Activated CD4-positive, alpha-beta T cell treated with anti-CD3 and anti-CD28 coated beads for 4 hours (primary cell): ENCODE results near the gene ZFAND3.
A peak's percentile ranks its signal among the peaks of the same experiment; 100 is the strongest.

Experiments
- DNase-seq, 2 donors: peaks; one replicate each; pipeline ENCODE4 v3.0.0-alpha.2; 2020

ZFAND3 gene

GRCh38 chr6:37798436-37799262 is 20.9 kb upstream of the ZFAND3 start:
- no peak for DNase-seq

DNA sequence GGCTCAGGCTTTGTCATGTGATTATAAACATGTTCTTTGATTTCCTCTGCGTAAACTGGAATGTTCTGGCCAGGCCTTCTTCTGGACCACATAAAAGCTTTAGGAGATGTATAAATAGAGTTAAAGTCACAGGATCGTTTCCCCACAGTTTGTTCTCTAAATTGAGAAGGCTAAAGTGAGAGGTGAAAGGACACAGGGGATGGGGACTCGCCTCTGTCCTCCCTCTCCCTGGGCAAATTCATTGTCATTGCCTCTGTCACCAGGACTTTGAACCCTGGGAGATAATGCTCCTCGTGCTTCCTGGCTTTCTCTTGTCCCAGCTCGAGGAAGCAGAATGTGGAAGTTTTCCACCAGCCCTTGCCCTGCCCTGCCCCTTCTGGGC is 20.3 kb upstream of the ZFAND3 start:
- DNase-seq = no peak

DNA sequence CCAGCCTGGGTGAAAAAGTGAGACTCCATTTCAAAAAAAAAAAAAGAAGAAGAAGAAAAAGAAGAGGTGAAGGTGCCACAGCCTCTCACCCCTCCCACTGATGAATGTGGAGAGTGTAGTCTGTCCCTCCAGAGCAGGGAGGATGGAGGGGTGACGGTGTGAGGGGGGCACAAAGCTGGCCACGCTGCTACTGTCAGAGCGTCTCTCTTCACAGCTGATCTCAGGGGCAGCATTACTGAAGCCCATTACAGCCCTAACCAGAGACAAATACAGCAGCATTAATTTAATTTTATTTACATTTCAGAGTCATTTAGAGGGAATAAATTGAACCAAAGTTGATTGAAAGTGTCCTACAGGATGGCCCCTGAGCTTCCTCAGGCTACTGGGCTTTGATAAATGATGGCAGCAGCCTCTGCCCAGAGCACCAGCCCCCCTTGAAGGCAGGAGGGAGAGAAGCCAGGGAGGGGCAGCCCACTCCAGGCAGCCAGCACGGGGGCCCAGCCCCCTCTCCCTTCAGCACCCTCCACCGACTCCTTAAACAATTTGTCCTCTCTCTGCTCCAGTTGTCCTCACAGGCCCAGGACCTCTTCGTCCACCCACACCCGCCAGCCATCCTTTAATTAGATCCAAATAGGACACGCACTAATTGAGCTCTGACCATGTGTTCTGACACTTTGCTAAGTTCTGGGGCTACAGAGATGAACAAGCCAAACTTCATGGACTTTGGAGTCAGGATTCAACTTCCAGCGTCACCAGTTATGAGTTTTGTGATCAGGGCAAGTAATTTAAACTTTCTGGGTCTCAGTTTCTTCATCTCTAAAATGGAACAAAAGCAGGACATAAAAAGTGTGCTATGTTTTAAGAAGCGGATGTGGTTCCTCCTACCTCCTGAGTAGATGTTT is 18.6 kb upstream of the ZFAND3 start:
- DNase-seq = no peak

DNA sequence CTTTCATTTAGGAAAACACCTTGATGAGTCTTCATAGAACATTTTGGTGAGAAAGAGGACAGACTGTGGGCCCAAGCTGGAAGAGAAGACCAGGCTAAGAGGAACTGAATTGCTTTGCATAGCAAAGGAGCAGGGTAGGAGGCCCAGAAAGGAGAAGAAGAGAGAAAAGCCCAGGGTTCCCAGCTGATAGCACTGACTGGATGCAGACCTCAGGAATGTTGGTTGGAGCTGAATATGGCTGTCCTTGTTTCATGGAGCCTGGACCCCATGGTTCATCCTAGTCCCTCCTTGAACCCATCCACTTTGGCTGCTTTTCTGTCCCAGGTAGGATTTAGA is 18.0 kb upstream of the ZFAND3 start:
- DNase-seq = no peak

DNA sequence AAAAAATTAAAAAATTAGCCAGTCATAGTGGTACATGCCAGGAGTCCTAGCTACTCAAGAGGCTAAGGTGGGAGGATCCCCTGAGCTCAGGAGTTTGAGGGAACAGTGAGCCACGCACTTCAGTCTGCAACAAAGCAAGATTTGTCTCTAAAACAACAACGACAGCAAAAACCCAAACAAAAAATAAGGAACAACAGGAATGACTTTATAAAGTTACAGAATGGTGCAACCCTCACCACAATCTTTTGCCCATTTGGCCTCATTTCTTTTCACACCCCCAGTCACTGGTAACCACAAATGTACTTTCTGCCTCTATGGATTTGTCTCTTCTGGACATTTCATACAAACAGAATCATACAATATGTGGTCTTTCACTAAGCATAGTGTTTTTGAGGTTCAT is 16.7 kb upstream of the ZFAND3 start:
- DNase-seq = no peak

DNA sequence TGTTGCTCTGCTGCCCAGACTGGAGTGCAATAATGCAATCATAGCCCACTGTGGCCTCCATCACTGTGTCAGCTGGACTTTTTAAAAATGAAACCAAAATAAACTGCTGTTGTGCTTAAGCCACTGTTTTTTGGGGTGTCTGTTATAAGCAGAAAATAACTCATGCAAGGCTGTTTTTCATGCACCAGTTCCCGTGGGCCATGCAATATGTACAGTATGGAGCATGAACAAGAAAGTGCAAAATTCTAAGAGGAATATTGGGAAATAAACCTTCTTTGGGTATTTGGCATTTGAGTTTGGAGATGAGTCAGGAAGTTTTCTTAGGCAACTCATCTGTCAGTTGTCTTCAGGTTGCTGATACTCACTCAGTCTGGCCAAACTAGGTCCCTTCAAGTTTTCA is 14.9 kb upstream of the ZFAND3 start:
- DNase-seq = no peak

DNA sequence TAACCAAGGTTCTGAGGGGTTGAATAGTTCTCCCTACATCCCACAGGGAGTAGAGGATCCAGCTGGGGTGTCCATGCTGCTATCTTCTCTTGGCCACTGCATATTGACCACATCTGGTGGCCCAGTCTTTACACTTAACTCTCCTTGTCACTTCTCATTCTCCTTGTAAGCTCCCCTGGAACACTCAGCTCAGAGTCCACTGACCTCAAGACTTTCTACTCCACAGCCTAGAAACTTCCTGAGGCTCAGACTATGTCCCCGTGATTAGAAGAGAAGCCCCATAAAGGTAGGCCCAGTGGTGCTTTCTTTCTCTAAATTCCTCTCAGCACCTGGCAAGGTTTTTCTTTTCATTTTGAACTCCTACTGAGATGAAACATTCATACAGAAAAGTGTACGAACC is 13.3 kb upstream of the ZFAND3 start:
- no peak for DNase-seq

DNA sequence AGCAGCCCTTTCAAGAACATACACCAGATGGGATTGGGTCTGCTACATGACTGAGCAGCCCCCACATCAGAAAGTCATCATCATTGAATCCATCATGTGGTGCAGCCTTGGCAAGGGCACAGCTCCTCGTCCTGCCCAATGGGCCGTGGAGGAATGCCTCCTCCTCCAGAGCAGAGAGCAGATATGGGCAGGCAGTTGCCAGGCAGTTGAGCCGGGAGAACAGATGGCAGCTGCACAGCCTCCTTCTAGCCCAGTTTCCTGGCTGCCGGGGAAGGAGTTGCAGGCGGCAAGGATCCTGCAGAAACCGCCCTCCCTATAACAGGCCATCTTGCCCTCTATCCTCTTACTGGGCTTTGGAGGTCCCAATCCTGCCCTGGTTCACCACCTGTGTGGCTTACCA is 11.9 kb upstream of the ZFAND3 start:
- DNase-seq = no peak

DNA sequence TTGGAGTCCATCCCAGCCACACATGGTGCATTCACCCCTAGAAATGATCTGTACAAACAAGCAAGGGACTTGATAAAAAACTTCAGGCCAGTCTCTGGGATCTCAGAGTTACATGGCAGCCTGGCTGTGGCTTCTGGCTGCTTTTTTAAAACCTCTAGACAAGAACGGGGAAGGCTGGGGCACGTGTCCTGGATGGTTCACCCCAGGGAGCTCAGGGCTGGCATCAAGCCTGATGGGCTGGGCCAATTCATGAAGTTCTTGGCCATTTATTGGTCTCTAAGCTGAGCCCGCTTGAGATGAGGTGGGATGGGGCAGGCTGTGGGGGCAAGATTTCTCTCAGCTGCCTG is 10.4 kb upstream of the ZFAND3 start:
- no peak for DNase-seq

GRCh38 chr6:37812841-37813240 is 6.7 kb upstream of the ZFAND3 start:
- no peak for DNase-seq

GRCh38 chr6:37814374-37814773 is 5.2 kb upstream of the ZFAND3 start:
- DNase-seq = no peak

DNA sequence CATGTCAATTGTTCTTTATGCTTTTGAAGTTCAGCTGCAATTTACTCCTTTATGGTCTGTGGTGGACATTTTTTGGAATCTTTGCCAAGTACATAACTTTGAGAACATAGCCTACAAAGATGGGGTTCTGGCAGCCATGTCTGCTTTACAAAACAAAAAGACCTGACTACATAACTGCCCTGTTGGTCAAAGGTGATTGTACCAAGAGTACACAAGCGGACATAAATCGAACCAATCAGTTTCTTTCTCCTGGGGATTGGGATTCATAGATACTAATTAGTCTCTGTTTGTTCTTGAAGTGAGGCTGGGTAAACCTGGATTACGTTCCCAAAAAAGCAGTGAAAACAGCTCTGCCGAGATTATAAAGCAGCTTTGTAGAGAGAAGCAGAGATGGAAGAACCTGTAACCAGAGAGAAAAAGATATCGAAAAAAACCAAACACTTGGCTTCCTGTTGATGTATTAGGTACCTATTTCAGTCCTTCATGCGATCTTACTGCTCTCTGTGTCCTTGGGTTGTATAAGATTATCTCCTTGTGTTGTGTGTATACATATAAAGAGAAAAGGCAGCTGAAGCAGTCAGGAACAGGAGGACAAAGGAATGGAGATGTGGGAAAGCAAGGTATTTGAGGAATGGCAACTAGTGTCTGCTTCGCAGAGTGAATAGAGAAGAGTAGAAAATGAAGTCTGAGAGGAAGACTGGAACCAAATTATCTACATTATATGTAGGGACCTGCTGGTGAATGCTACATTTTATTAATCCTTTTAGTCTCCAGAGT is 2.7 kb upstream of the ZFAND3 start:
- DNase-seq = no peak

DNA sequence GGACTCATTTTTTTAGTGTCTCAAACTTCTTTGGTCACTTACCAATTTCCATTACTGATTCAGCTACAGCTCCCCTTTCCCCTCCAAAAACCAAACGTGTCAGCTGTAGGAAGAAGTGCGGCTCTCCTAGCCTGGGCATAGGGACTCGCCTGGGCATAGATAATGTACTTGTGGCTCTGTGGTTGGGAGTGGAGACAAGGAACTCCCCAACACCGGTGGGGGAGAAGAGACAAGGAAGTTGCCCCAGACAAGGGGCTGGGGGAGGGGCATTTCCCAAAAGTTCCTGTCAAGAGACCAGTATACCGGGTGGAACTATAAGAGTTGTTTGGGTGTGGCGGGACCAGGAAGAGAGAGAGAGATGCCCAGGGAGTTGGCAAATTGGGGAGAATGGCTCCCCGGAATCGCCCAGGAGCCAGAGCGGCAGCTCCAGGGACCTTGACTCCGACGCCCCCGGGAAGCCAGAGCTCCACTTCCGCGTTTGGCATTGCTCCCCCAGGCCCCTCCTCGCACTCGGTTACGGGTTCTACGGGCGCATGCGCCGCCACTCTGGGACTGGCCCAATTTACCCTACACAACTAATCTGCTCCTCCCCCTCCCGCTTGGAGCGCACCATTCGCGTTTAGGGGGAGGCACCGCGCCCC is 871 bp upstream of the ZFAND3 start:
- peak; percentile 94 to 96 for DNase-seq

GRCh38 chr6:37819802-37820717 is 533 bp downstream of the ZFAND3 start:
- DNase-seq = peak; percentile 25 to 58

- no peak for DNase-seq
Measured at GRCh38 chr6:37820718-37821079, 1.2 kb downstream of the ZFAND3 start.

- no peak for DNase-seq
Measured at GRCh38 chr6:37821446-37821845, 1.9 kb downstream of the ZFAND3 start.

DNA sequence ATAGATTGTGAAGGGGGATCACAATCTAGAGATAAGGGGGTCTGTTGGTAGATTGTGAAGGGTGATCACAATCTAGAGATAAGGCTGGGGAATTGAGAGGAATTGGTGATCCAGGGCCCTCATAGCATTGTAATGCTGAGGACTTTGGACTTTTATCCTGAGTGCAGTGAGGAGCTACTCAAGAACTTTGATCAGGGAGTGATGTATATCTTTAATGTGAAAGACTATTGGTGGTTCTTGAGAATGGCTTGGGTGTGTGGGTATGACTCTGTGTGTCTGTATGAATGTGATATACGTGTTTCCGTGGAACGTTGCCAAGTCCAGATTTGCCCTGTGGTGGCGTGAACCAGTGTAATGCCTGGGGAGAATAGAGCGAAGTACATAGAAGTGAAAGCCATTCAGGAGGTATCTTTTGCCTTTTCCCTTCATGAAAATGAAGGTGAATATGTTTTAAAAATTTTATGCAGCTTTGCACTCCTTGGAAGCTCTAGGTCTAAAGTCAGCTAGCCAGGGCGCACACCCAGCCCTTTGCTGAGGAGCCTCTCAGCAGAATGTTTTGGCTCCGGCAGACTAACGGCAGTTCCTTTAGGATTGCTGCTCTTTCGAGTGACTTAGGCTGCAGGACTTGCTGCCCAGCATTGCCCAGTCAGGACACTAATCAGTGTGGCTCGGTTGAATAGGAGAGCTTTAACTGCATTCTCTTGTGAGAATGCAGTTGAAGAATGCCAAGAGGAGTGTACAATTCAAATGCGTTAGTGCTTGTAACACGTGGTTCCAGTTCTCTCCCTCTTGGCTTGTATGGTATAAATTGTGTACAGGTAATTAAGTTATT is 3.5 kb downstream of the ZFAND3 start:
- peak; percentile 10 to 13 for DNase-seq

DNA sequence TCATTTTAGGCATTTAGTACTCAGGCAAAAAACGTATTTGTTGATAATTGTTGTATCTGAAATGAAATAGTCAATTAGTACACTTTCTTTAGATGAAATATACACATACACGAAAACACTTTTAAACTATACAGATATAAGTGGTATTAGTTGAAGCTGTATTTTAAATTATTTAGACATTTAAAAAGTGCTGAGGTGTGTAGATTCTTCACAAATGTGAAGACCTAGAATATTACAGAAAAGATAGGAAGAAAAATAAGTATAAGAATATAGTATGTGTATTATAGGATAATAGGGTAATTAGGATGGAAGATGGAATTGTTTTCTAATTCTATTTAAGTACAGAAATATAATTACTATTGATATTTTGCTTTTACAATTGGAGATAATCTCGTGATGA is 4.6 kb downstream of the ZFAND3 start:
- DNase-seq = no peak

DNA sequence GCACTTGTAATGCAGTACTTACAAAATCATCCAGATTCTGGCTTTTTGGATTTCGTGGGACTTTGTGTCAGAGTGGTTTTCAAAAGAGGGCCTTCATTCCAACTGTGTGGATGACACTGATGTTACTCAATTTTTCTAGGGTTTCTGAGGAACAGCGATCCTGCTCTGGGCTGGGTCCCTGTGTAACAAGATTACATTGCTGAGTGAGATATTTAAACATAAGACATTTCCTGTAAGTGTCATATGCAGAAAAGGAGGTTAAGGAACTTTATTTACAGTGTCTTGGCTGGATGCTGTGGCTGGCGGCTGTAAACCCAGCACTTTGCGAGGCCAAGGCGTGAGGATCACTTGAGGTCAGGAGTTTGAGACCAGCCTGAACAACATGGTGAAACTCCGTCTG is 6.7 kb downstream of the ZFAND3 start:
- no peak for DNase-seq

- no peak for DNase-seq
Measured at GRCh38 chr6:37826993-37827392, 7.5 kb downstream of the ZFAND3 start.

- no peak for DNase-seq
Measured at GRCh38 chr6:37827603-37828265, 8.2 kb downstream of the ZFAND3 start.
